ENCODE data around the gene KCNJ4.
"Not testable (repeated sequence)": the region's sequence is repeated elsewhere in the genome, so short reads cannot be mapped to it uniquely, and the experiment has no call there.

KCNJ4 gene

DNA sequence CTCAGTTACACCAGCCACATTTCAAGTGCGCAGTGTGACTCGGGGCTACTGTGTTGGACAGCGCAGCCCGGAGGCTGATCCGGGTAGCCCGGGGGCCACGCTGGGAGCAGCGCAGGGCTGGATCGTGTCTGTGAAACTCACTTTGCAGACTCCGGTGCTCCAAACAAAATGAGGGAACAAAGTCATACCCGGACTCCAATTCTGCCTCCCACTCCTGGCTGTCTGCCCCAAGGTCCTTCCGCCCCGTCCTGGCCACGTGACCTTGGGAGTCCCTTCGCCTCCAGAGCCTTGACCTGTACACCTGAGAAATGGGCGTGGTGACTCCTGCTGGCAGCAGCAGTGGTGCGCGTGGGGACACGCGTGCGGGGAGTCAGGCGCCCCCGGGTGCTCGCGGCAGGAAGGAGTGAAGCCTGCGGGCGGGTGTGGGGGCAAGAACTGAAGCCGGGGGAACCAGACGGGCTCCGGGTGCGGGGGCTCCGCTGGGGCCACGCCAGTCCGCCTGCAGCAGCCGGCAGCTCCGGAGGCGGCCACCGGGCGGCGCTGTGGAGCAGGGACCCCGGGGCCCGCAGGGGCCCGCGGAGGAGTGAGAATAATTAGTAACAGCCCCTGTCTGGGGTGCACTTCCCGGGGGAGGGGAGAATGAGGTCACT is 42.4 kb downstream of the KCNJ4 start:
- no peak for FAIRE-seq
- no peak for DNase-seq (ENCODE audit: insufficient read length, low spot score)
- TF ChIP-seq, protein P1, sequence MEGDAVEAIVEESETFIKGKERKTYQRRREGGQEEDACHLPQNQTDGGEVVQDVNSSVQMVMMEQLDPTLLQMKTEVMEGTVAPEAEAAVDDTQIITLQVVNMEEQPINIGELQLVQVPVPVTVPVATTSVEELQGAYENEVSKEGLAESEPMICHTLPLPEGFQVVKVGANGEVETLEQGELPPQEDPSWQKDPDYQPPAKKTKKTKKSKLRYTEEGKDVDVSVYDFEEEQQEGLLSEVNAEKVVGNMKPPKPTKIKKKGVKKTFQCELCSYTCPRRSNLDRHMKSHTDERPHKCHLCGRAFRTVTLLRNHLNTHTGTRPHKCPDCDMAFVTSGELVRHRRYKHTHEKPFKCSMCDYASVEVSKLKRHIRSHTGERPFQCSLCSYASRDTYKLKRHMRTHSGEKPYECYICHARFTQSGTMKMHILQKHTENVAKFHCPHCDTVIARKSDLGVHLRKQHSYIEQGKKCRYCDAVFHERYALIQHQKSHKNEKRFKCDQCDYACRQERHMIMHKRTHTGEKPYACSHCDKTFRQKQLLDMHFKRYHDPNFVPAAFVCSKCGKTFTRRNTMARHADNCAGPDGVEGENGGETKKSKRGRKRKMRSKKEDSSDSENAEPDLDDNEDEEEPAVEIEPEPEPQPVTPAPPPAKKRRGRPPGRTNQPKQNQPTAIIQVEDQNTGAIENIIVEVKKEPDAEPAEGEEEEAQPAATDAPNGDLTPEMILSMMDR (IDR thresholded peaks at IDR 0.05; ENCODE audit: insufficient read depth, missing control alignments): peak; percentile 42

DNA sequence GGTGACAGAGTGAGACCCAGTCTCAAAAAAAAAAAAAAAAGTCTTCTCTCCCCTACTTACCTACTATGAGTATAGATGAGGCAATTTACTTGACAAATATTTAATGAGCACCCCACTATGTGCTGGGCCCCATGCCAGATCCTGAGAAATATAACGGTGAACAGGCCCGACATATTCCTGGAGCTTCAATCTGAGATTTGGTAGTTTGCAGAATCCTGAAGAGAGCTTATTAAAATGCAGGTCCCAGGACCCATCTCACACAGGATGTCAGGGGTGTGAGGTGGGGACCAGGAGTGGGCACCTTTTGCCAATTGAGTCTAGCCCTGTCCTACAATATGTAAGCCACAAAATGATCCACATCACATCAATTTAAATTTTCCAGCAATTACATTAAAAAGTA is 44.0 kb downstream of the KCNJ4 start:
- TF ChIP-seq, protein P1 (IDR thresholded peaks at IDR 0.05; ENCODE audit: insufficient read depth, missing control alignments): no peak
- FAIRE-seq: no peak
- DNase-seq (ENCODE audit: insufficient read length, low spot score): no peak

DNA sequence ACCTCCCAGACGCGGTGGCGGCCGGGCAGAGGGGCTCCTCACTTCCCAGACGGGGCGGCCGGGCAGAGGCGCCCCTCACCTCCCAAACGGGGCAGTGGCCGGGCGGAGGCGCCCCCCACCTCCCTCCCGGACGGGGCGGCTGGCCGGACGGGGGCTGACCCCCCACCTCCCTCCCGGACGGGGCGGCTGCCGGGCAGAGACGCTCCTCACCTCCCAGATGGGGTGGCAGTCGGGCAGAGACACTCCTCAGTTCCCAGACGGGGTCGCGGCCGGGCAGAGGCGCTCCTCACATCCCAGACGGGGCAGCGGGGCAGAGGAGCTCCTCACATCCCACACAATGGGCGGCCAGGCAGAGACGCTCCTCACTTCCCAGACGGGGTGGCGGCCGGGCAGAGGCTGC is 45.1 kb downstream of the KCNJ4 start:
- not testable (repeated sequence) for DNase-seq (ENCODE audit: insufficient read length, low spot score); FAIRE-seq

DNA sequence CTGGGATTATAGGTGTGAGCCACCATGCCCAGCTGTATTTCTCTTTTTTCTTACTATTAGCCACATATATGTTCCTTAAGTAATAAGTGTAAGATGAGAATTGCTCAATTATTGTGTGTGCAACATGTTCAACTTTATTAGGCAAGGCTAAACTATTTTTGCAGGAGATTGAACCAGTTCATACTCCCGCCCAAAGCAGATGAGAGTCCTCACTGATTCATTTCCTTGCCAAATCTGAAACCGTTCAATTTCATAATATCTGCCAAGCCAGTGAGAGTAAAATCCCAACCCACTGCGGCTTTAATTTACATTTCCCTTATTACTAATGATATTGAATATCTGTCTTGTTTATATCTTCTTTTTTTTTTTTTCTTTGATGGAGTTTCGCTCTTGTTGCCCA is 48.4 kb downstream of the KCNJ4 start:
- no peak for FAIRE-seq

DNA sequence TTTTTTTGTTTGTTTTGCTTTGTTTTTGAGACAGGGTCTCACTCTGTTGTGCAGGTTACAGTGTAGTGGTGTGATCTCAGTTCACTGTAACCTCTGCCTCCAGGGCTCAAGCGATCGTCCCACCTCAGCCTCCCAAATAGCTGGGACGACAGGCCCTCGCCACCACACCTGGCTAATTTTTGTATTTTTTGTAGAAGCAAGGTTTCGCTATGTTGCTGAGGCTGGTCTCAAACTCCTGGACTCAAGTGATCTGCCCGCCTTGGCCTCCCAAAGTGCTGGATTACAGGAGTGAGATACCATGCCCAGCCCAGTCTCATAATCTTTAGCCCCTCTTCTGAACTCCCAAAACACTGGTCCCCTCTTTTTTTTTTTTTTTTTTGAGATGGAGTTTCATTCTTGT is 50.6 kb downstream of the KCNJ4 start:
- TF ChIP-seq, protein P1 (IDR thresholded peaks at IDR 0.05; ENCODE audit: insufficient read depth, missing control alignments): no peak
- DNase-seq (ENCODE audit: insufficient read length, low spot score): no peak
- FAIRE-seq: no peak

More for the DNA sequence above, 48.4 kb downstream of the KCNJ4 start:
- DNase-seq (ENCODE audit: insufficient read length, low spot score): no peak
- TF ChIP-seq, protein P1 (IDR thresholded peaks at IDR 0.05; ENCODE audit: insufficient read depth, missing control alignments): no peak

DNA sequence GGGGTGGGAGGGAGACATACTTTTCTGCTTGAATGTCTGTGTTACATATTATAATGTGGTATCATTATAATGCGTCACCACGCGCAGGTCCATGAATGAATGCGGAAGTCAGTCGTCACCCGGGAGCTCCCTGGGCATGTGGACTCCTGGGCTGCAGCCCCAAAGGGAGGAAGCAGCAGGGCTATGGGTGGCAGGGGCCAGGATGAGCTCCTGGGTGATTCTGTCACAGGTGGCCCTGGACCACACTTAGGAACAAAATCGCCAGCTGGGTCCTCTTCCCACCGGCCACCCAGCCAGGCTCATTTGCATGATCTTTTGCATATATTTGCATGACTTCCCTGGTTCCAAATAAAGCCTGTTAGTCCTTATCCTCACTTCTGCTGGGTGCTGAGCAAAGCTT is 51.2 kb downstream of the KCNJ4 start:
- DNase-seq (ENCODE audit: insufficient read length, low spot score) (no peak), FAIRE-seq (no peak)
- TF ChIP-seq, protein P1 (IDR thresholded peaks at IDR 0.05; ENCODE audit: insufficient read depth, missing control alignments): no peak

DNA sequence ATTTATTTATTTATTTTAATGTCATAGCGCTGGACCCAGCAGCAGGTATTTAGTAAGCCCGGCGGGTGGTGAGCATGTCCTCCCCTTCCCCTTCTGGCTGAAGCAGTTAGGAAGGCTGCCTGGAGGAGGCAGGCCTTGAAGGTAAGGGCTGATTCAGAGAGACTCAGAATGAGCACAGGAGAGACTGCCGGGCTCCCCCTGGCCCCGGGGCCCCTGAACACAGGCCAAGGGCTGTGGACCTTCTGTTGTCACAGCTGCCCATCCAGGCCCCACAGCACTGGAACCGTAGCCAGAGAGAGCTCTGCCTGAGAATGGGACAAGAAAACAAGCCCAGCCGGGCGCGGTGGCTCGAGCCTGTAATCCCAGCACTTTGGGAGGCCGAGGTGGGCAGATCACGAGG is 52.8 kb downstream of the KCNJ4 start:
- TF ChIP-seq, protein P1 (IDR thresholded peaks at IDR 0.05; ENCODE audit: insufficient read depth, missing control alignments): no peak
- FAIRE-seq (no peak), DNase-seq (ENCODE audit: insufficient read length, low spot score) (no peak)
